DOHH2 (cell line): Measurements from ENCODE around the gene UBE2D2.
A peak's percentile ranks its signal among the peaks of the same experiment; 100 is the strongest.

Experiments used
- H3F3A ChIP-seq: fragments of 200-600 bp; sonication (generic), shearing (Covaris generic); 2 replicates; pipeline ENCODE4 v1.6.0; 2016; ENCODE audit warnings: antibody characterized with exemption, mild to moderate bottlenecking; ENCODE audit not compliant: control insufficient read depth, insufficient read depth
- H3K27ac ChIP-seq: fragments of 200-600 bp; sonication (generic); 2 replicates; pipeline ENCODE4 v1.5.1; 2014; ENCODE audit warnings: low read depth, mild to moderate bottlenecking, low read length, moderate library complexity
- H3K27me3 ChIP-seq: fragments of 200-600 bp; sonication (generic); 2 replicates; pipeline ENCODE4 v1.6.1; 2014; ENCODE audit warnings: mild to moderate bottlenecking, low read length, mixed read lengths; ENCODE audit not compliant: control insufficient read depth
- H3K36me3 ChIP-seq: fragments of 200-600 bp; sonication (generic); 2 replicates; pipeline ENCODE4 v1.6.1; 2014; ENCODE audit warnings: mild to moderate bottlenecking, low read length, moderate library complexity, mixed read lengths; ENCODE audit not compliant: control insufficient read depth
- H3K4me1 ChIP-seq: fragments of 200-600 bp; sonication (generic); 2 replicates; pipeline ENCODE4 v1.6.1; 2014; ENCODE audit warnings: mild to moderate bottlenecking, low read length, mixed read lengths; ENCODE audit not compliant: control insufficient read depth
- H3K4me2 ChIP-seq: fragments of 200-600 bp; sonication (generic); 2 replicates; pipeline ENCODE4 v1.6.0; 2014; ENCODE audit warnings: mild to moderate bottlenecking, low read length, moderate library complexity
- H3K4me3 ChIP-seq: fragments of 200-600 bp; sonication (generic); 2 replicates; pipeline ENCODE4 v1.5.1; 2014; ENCODE audit warnings: mild to moderate bottlenecking, low read length, mixed read lengths
- H3K79me2 ChIP-seq: fragments of 200-600 bp; sonication (generic); 2 replicates; pipeline ENCODE4 v1.6.1; 2014; ENCODE audit warnings: mild to moderate bottlenecking, low read length, mixed read lengths; ENCODE audit not compliant: control insufficient read depth
- H3K9me2 ChIP-seq: fragments of 200-600 bp; sonication (generic); replicated peaks from 2 replicates; pipeline ENCODE4 v1.6.1; 2014; ENCODE audit warnings: mild to moderate bottlenecking, low read length, mixed read lengths; ENCODE audit not compliant: control insufficient read depth
- H3K9me3 ChIP-seq: fragments of 200-600 bp; sonication (generic); 2 replicates; pipeline ENCODE4 v1.6.1; 2014; ENCODE audit warnings: antibody characterized with exemption, low read length, mixed read lengths; ENCODE audit not compliant: control insufficient read depth, insufficient read depth
- H4K20me1 ChIP-seq: fragments of 200-600 bp; sonication (generic); 2 replicates; pipeline ENCODE4 v1.6.0; 2014; ENCODE audit warnings: low read depth, mild to moderate bottlenecking, antibody characterized with exemption, low read length, moderate library complexity; ENCODE audit not compliant: control insufficient read depth, insufficient read depth
- CTCF ChIP-seq: fragments of 200-600 bp; sonication (generic); IDR thresholded peaks from one replicate; pipeline ENCODE4 v1.5.1; 2014; ENCODE audit warnings: antibody characterized with exemption, mild to moderate bottlenecking, low read depth, low read length; ENCODE audit not compliant: poor library complexity, severe bottlenecking
- EZH2phosphoT487 ChIP-seq: fragments of 200-600 bp; sonication (generic); IDR thresholded peaks from 2 replicates; pipeline ENCODE4 v1.6.1; 2017; ENCODE audit warnings: borderline replicate concordance, mild to moderate bottlenecking, antibody characterized with exemption, low read length, moderate library complexity, mixed read lengths

Gene UBE2D2

GRCh38 chr5:139575313-139575646 lies 14.1 kb downstream of the UBE2D2 start:
- H3K9me2 ChIP-seq, result no peaks in the 10 kb centered on the region
- no peak overlapping the region for H3K27ac ChIP-seq
- H3F3A ChIP-seq, result peaks cover 14% of the 10 kb centered on the region
- peaks cover 100% of the 10 kb centered on the region for H3K79me2 ChIP-seq
- TF ChIP-seq EZH2phosphoT487 (no peak), CTCF (no peak)
- H4K20me1 ChIP-seq, result peaks cover 52% of the 10 kb centered on the region
- peaks cover 71% of the 10 kb centered on the region for H3K36me3 ChIP-seq
- no peaks in the 10 kb centered on the region for H3K27me3 ChIP-seq
- H3K4me1 ChIP-seq, result peaks cover 87% of the 10 kb centered on the region
- peak overlapping the region; percentile 49 for H3K4me3 ChIP-seq
- H3K4me2 ChIP-seq, result peak overlapping the region; percentile 60
- no peaks in the 10 kb centered on the region for H3K9me3 ChIP-seq

- no peaks in the 10 kb centered on the region for H3K9me3 ChIP-seq
- peaks cover 53% of the 10 kb centered on the region for H4K20me1 ChIP-seq
- TF ChIP-seq EZH2phosphoT487 (no peak), CTCF (no peak)
- H3K79me2 ChIP-seq, result peaks cover 100% of the 10 kb centered on the region
- peaks cover 87% of the 10 kb centered on the region for H3K4me1 ChIP-seq
- peak overlapping the region; percentile 49 for H3K4me3 ChIP-seq
- peak overlapping the region; percentile 60 for H3K4me2 ChIP-seq
- no peaks in the 10 kb centered on the region for H3K9me2 ChIP-seq
- no peaks in the 10 kb centered on the region for H3K27me3 ChIP-seq
- peaks cover 14% of the 10 kb centered on the region for H3F3A ChIP-seq
- peaks cover 71% of the 10 kb centered on the region for H3K36me3 ChIP-seq
- H3K27ac ChIP-seq, result peak overlapping the region; percentile 24; the same call in 1 of the 2 replicates
Measured at GRCh38 chr5:139575751-139576150, 14.6 kb downstream of the UBE2D2 start.

GRCh38 chr5:139577689-139578290 lies 16.7 kb downstream of the UBE2D2 start:
- Histone ChIP-seq H3K4me2 (peak overlapping the region; percentile 60), H3F3A (peaks cover 8% of the 10 kb centered on the region), H3K27ac (no peak overlapping the region), H3K4me3 (0 out of 2 replicates have a peak overlapping the region, but pooled peaks have one; percentile 12), H3K36me3 (peaks cover 65% of the 10 kb centered on the region), H4K20me1 (peaks cover 60% of the 10 kb centered on the region), H3K9me3 (no peaks in the 10 kb centered on the region), H3K4me1 (peaks cover 80% of the 10 kb centered on the region), H3K9me2 (no peaks in the 10 kb centered on the region), H3K27me3 (no peaks in the 10 kb centered on the region), H3K79me2 (peaks cover 100% of the 10 kb centered on the region)
- TF ChIP-seq CTCF, result no peak
- TF ChIP-seq EZH2phosphoT487, result no peak
